Prostate gland (tissue), 2 donors: ENCODE results near the gene EPB41L2. TPM values are rescaled to one million over a fixed set of nuclear protein-coding genes. Genes with fewer than 3 reads are reported as not detected.

Experiments used
- DNase-seq: peaks from one replicate; pipeline ENCODE4 v3.0.0-alpha.2; 2019; ENCODE audit warnings: low spot score
- H3K27ac ChIP-seq, 2 donors: fragments of 200-600 bp; sonication (generic); 2 replicates each; pipeline ENCODE4 v1.5.1; 2017 to 2019
- H3K27me3 ChIP-seq: fragments of 200-600 bp; sonication (generic); replicated peaks from 2 replicates; pipeline ENCODE4 v1.5.1; 2019; ENCODE audit not compliant: insufficient read depth
- H3K36me3 ChIP-seq, 2 donors: fragments of 200-600 bp; sonication (generic); 1 replicate in 1 of 2; 2 replicates in 1 of 2; pipeline versions ENCODE4 v1.5.1 to v1.8.1; 2017 to 2019
- H3K4me1 ChIP-seq: fragments of 200-600 bp; sonication (generic); replicated peaks from 2 replicates; pipeline ENCODE4 v1.5.1; 2019
- H3K4me3 ChIP-seq, 2 donors: fragments of 200-600 bp; sonication (generic); 2 replicates each; pipeline ENCODE4 v1.5.1; 2017 to 2019
- H3K9me3 ChIP-seq: fragments of 200-600 bp; sonication (generic); 2 replicates; pipeline ENCODE4 v1.5.1; 2017
- POLR2A ChIP-seq: fragments of 450-650 bp; IDR thresholded peaks from one replicate; pipeline ENCODE4 v1.6.1; 2016; ENCODE audit warnings: antibody characterized with exemption, mild to moderate bottlenecking
- POLR2AphosphoS5 ChIP-seq: sonication (generic); formaldehyde crosslinking; IDR thresholded peaks from one replicate; pipeline ENCODE4 v1.6.1; 2017; ENCODE audit warnings: antibody characterized with exemption
- WGBS: methylation state at CpG from one replicate; pipeline ENCODE4 v1.1.5; 2018; 5-methylcytosine and 5-hydroxymethylcytosine counted together
- intact Hi-C: fragments of 100-400 bp; cut with DNase I; formaldehyde crosslinking; loops from one replicate; pipeline ENCODE4 v1.14.2; 2022
- total RNA-seq, 2 donors: library from RNA; depleted of rRNA; stranded (reverse); fragments of >200 nt; gene quantifications; one replicate each; pipeline ENCODE4 v1.1.0, GENCODE V29; 2016
- TF ChIP-seq, protein P1 (sequence below), 4 experiments: fragments of 200-600 bp in 2 of 4; fragments of 450-650 bp in 2 of 4; sonication (generic) in 2 of 4; IDR thresholded peaks; 1 replicate in 3 of 4; 2 replicates in 1 of 4; pipeline ENCODE4 v1.5.1; 2016 to 2019; ENCODE audit warnings: antibody characterized with exemption in 4 of 4, mild to moderate bottlenecking in 2 of 4, moderate library complexity in 2 of 4

Gene EPB41L2
- total RNA-seq, 2 donors from 2014 or later, result 11.9 to 105 TPM

- no peak for TF ChIP-seq POLR2A
- no peak for DNase-seq
- H3K4me3 ChIP-seq, result no peak overlapping the region
- no peaks in the 10 kb centered on the region for H3K4me1 ChIP-seq
- no peaks in the 10 kb centered on the region for H3K9me3 ChIP-seq
- intact Hi-C loops, result no loop called here
- no peaks in the 10 kb centered on the region for H3K27me3 ChIP-seq
- no peaks in the 10 kb centered on the region for H3K36me3 ChIP-seq
- no peak overlapping the region for H3K27ac ChIP-seq
These were observed 81.6 kb downstream of the EPB41L2 start for GRCh38 chr6:130981409-130981808.

DNA sequence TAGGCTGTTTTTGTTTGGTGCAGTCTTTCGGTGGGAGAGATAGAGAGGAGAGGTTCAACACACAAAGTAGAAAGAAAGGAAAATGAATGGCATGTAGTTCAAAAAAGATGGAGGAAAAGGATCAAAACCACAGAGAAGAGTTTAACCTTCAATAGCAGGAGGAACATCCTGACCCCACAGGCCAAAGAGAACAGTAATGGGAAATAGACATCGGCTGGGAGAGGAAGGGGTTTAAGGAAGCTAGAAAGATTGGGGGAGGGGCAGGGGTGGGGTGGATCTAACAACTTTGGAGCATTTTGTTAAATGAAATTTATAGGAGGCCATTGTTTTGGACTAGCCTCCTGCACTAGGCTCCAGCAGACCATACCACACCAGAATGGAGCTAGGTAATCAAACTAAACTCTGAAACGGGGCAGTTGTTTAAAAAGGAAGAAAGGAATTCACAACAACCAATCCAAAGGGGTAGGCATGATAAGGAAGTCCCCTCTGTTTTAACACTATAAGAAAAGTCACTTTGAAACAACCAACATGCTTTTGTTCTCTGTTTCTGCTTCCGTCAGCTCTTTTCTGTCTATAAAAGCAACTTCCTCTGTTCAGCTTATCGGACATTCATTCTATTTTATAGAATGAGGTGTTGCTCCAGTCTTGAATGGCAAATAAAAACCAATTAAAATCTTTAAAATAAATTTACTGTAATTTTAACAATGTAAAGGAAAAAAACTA lies 82.6 kb downstream of the EPB41L2 start:
- intact Hi-C loops, result no loop called here
- H3K27ac ChIP-seq, result no peak overlapping the region

DNA sequence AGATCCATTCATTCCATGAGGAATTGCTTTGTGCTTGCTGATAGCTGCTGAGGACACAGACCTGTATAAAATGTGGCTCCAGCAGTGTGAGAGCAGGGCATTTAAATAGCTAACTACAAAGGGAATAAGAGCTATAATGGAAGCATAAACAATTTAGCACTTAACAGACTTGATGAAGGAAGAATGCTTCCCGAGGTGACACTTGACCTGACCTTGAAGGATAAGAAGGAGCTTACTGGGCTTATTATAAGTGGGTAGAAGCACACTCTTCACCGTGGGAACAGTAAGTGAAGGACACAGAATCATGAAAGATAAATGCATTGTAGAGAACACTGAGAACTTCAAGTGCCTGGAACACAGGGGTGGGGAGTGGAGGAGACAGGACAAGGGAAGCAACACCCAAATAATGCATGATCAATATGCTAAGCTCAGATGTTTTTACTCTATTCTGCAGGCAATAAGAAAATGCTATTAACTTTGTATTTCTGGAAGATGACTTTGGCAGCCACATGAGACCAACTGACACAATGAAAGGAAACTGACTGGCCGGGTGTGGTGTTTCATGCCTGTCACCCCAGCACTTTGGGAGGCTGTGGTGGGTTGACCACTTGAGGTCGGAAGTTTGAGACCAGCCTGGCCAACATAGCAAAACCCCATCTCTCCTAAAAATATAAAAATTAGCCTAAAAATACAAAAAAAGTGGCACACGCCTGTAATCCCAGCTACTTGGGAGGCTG lies 84.2 kb downstream of the EPB41L2 start:
- Histone ChIP-seq H3K4me1 (no peaks in the 10 kb centered on the region), H3K27me3 (no peaks in the 10 kb centered on the region), H3K9me3 (no peaks in the 10 kb centered on the region), H3K27ac (no peak overlapping the region), H3K36me3 (no peaks in the 10 kb centered on the region), H3K4me3 (no peak overlapping the region)
- 74% methylated on average over 5 of the region's 5 CpGs for WGBS
- no peak for DNase-seq
- intact Hi-C loops, result no loop called here
- TF ChIP-seq, protein P1, sequence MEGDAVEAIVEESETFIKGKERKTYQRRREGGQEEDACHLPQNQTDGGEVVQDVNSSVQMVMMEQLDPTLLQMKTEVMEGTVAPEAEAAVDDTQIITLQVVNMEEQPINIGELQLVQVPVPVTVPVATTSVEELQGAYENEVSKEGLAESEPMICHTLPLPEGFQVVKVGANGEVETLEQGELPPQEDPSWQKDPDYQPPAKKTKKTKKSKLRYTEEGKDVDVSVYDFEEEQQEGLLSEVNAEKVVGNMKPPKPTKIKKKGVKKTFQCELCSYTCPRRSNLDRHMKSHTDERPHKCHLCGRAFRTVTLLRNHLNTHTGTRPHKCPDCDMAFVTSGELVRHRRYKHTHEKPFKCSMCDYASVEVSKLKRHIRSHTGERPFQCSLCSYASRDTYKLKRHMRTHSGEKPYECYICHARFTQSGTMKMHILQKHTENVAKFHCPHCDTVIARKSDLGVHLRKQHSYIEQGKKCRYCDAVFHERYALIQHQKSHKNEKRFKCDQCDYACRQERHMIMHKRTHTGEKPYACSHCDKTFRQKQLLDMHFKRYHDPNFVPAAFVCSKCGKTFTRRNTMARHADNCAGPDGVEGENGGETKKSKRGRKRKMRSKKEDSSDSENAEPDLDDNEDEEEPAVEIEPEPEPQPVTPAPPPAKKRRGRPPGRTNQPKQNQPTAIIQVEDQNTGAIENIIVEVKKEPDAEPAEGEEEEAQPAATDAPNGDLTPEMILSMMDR (IDR thresholded peaks at IDR 0.05), result no peak
- TF ChIP-seq POLR2A (no peak), POLR2AphosphoS5 (no peak)

More for the DNA sequence above, 82.6 kb downstream of the EPB41L2 start:
- H3K4me1 ChIP-seq, result no peaks in the 10 kb centered on the region
- H3K4me3 ChIP-seq, result no peak overlapping the region
- DNase-seq, result no peak
- no peaks in the 10 kb centered on the region for H3K9me3 ChIP-seq
- 63% methylated on average over 5 of the region's 5 CpGs for WGBS
- no peaks in the 10 kb centered on the region for H3K36me3 ChIP-seq
- no peaks in the 10 kb centered on the region for H3K27me3 ChIP-seq
- TF ChIP-seq POLR2A, result no peak
- TF ChIP-seq POLR2AphosphoS5, result no peak
- TF ChIP-seq, protein P1 (IDR thresholded peaks at IDR 0.05), result no peak

DNA sequence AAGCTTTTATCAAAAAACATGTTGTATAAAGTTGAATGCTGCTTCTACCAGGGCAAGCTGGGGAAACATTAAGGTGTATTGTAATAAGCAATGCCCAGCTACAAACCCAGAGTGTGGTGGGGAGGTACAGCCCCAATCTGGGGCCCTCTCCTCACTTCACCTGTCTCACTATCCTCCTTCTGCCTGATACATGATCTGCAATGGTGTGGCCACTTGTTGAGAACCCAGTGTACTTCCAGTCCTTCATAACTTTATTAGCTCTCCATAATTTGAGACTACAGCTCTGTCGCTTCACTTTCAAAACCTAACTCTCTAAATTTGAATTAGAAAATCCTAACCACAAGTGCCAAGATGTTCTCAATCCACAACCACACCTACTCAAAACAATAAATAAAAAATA lies 84.9 kb downstream of the EPB41L2 start:
- Histone ChIP-seq H3K9me3 (no peaks in the 10 kb centered on the region), H3K36me3 (no peaks in the 10 kb centered on the region), H3K4me1 (no peaks in the 10 kb centered on the region), H3K27me3 (no peaks in the 10 kb centered on the region), H3K27ac (no peak overlapping the region), H3K4me3 (no peak overlapping the region)
- WGBS, result 76% methylated on average over 1 of the region's 1 CpG
- DNase-seq, result no peak
- intact Hi-C loops, result no loop called here
- TF ChIP-seq POLR2AphosphoS5 (no peak), POLR2A (no peak)
- TF ChIP-seq, protein P1 (IDR thresholded peaks at IDR 0.05), result no peak

DNA sequence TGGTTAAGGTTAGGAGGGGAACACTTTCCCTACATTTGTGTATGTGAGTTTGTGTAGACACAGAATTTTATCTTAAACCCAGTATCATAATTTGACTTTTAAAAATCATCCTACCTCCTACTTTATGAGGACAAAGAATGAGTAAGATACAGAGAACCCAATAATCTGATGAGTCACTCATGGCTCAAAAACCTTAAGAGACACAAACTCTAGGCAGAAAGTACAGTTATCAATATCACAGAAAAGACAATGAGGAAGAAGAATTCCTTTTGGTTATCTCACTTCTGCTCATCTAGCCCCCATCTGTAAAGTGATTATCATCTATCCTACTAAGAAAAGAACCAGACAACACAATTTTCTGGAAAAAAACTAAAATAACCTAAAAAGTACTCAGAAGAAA lies 87.7 kb downstream of the EPB41L2 start:
- TF ChIP-seq POLR2AphosphoS5 (no peak), POLR2A (no peak)
- TF ChIP-seq, protein P1 (IDR thresholded peaks at IDR 0.05), result no peak
- Histone ChIP-seq H3K36me3 (no peaks in the 10 kb centered on the region), H3K27me3 (no peaks in the 10 kb centered on the region), H3K27ac (no peak overlapping the region), H3K4me1 (no peaks in the 10 kb centered on the region), H3K9me3 (no peaks in the 10 kb centered on the region), H3K4me3 (no peak overlapping the region)
- intact Hi-C loops, result no loop called here
- no peak for DNase-seq
